Pancreas (tissue), 10 donors: Measurements from ENCODE around the gene HERPUD2. TPM values are rescaled to one million over a fixed set of nuclear protein-coding genes. Genes with fewer than 3 reads are reported as not detected.

ENCODE experiments used
- ATAC-seq, 4 donors: fragments of 200-7000 bp; cut with Tn5 transposase; one replicate each; pipeline versions ENCODE4 v1.8.0 to v1.9.1; 2020; ENCODE audit warnings: mild to moderate bottlenecking in 4 of 4, moderate library complexity in 4 of 4
- DNase-seq, 6 donors: peaks; one replicate each; pipeline ENCODE4 v3.0.0-alpha.2; 2020
- FAIRE-seq: peaks from 2 replicates; lab custom pipeline; 2012; peaks lifted over from hg19 to GRCh38; lab: Jason Lieb, UNC
- H3K27ac ChIP-seq, 4 donors: fragments of 200-600 bp; sonication (generic); 1 replicate in 3 of 4; 2 replicates in 1 of 4; pipeline versions ENCODE4 v1.5.0 to v1.8.0; 2020
- H3K27me3 ChIP-seq, 4 donors: fragments of 200-600 bp; one replicate each; pipeline ENCODE4 v1.8.0; 2021
- H3K36me3 ChIP-seq, 3 donors: fragments of 200-600 bp; sonication (generic) in 1 of 3; one replicate each; pipeline versions ENCODE4 v1.5.0 to v1.8.0; 2020 to 2021
- H3K4me1 ChIP-seq, 3 donors: fragments of 200-600 bp; one replicate each; pipeline ENCODE4 v1.8.0; 2021
- H3K4me3 ChIP-seq, 4 donors: fragments of 200-600 bp; sonication (generic) in 2 of 4; one replicate each; pipeline versions ENCODE4 v1.5.0 to v1.8.0; 2020 to 2021
- H3K9me3 ChIP-seq, 4 donors: fragments of 200-600 bp; one replicate each; pipeline ENCODE4 v1.8.0; 2021
- CTCF ChIP-seq, 4 donors: fragments of 200-600 bp; sonication (generic) in 3 of 4; IDR thresholded peaks; one replicate each; pipeline versions ENCODE4 v1.5.0 to v1.8.0; 2021; ENCODE audit warnings: antibody characterized with exemption in 4 of 4
- WGBS, 2 donors: extraction: QIAGEN DNeasy Blood & Tissue Kit; methylation state at CpG; one replicate each; pipeline ENCODE4 v1.1.7; 2013; 5-methylcytosine and 5-hydroxymethylcytosine counted together
- intact Hi-C, 3 donors: fragments of 100-400 bp; cut with DNase I; formaldehyde crosslinking; loops; one replicate each; pipeline versions ENCODE4 v1.11.1 to v1.14.2; 2022
- polyA plus RNA-seq, 2 donors: library from polyadenylated mRNA; stranded (reverse); fragments of 200-250 nt; gene quantifications; one replicate each; pipeline ENCODE4 v1.2.3, GENCODE V29; 2013
- total RNA-seq, 6 donors: library from RNA; stranded (reverse); fragmentation: NEBNext Ultra II Directional in 4 of 6; extraction: Animal tissue kit (Norgen Biotek cat#: 25700) in 4 of 6; gene quantifications; one replicate each; pipeline versions ENCODE4 v1.2.1 to v1.2.4, GENCODE V29; 2021 to 2023
- donor health status: healthy with polysubstance abuse.
- donor health status: DM: no; HTN: no; CAD: no; lungs with moderate emphysema.
- donor health status: DM: no; HTN: no; CAD: no.
- donor health status: control.
- donor health status: control.
- donor health status: Bipolar disorder and iron deficiency.
- donor health status: DM: yes; HTN: yes; CAD: no.
- donor health status: DM: no; HTN: no; CAD: no.
- donor health status: DM: no; HTN: no; CAD: no.
- donor health status: DM: yes; HTN: yes; CAD: no.

Gene HERPUD2
- total RNA-seq (10 to 100 TPM; 14.4 to 21.6 (median 17.7) TPM), polyA plus RNA-seq (10 to 100 TPM in 1 of 2 donors, 1 to 10 TPM in 1; 9.6 to 12.1 TPM)

GRCh38 chr7:35694784-35695472 is at the start of gene HERPUD2:
TSS of gene HERPUD2 (minus strand) at chr7:35695135. CDS start at chr7:35694330, 805 bp downstream.
- H3K27ac ChIP-seq = peak within 1 kb of the TSS; percentile 93 to 97 (median 96)
- H3K36me3 ChIP-seq = no peaks in the 10 kb centered on the region
- no peak for TF ChIP-seq CTCF (IDR thresholded peaks at IDR 0.05)
- no peaks in the 10 kb centered on the region for H3K27me3 ChIP-seq
- FAIRE-seq (no peak), ATAC-seq (peak; percentile 94 to 97 (median 95)), DNase-seq (peak; percentile 94 to 97 (median 96))
- WGBS, 2 donors = 0% methylated on average over 47 to 68 of the region's 68 CpGs
- H3K4me1 ChIP-seq = peaks cover 9 to 24% (median 11%) of the 10 kb centered on the region in 3 donors
- H3K4me3 ChIP-seq = peak within 1 kb of the TSS; percentile 95 to 99 (median 97)
- intact Hi-C loops = no loop called here
- H3K9me3 ChIP-seq = no peaks in the 10 kb centered on the region

GRCh38 chr7:35738889-35739288 is 44.0 kb upstream of the HERPUD2 start:
- TF ChIP-seq CTCF (IDR thresholded peaks at IDR 0.05) = no peak
- FAIRE-seq = no peak
- no peaks in the 10 kb centered on the region for H3K36me3 ChIP-seq
- DNase-seq = no peak
- intact Hi-C loops = no loop called here
- H3K27ac ChIP-seq = no peak overlapping the region
- H3K4me1 ChIP-seq = no peaks in the 10 kb centered on the region
- H3K4me3 ChIP-seq = no peak overlapping the region
- H3K9me3 ChIP-seq = no peaks in the 10 kb centered on the region
- H3K27me3 ChIP-seq = no peaks in the 10 kb centered on the region
- no peak for ATAC-seq
- WGBS, 2 donors = 79 to 86% methylated on average over 3 of the region's 3 CpGs

- no peaks in the 10 kb centered on the region for H3K9me3 ChIP-seq
- no peaks in the 10 kb centered on the region for H3K27me3 ChIP-seq
- no peak overlapping the region for H3K4me3 ChIP-seq
- H3K4me1 ChIP-seq = no peaks in the 10 kb centered on the region
- DNase-seq (no peak), ATAC-seq (no peak), FAIRE-seq (no peak)
- no peaks in the 10 kb centered on the region for H3K36me3 ChIP-seq
- intact Hi-C loops = no loop called here
- no peak for TF ChIP-seq CTCF (IDR thresholded peaks at IDR 0.05)
- no peak overlapping the region for H3K27ac ChIP-seq
- 97% methylated on average over 1 of the region's 1 CpG for WGBS, 2 donors
Observed at GRCh38 chr7:35736725-35737124, 41.8 kb upstream of the HERPUD2 start.

- intact Hi-C loops = no loop called here
- WGBS, 2 donors = 73 to 80% methylated on average over 3 of the region's 3 CpGs
- FAIRE-seq (no peak), DNase-seq (no peak), ATAC-seq (no peak)
- H3K27ac ChIP-seq = no peak overlapping the region
- no peaks in the 10 kb centered on the region for H3K4me1 ChIP-seq
- H3K4me3 ChIP-seq = no peak overlapping the region
- no peaks in the 10 kb centered on the region for H3K27me3 ChIP-seq
- H3K36me3 ChIP-seq = no peaks in the 10 kb centered on the region
- TF ChIP-seq CTCF (IDR thresholded peaks at IDR 0.05) = no peak
- H3K9me3 ChIP-seq = no peaks in the 10 kb centered on the region
Observed at GRCh38 chr7:35735396-35735795, 40.5 kb upstream of the HERPUD2 start.

GRCh38 chr7:35734001-35734483 is 39.1 kb upstream of the HERPUD2 start:
- Histone ChIP-seq H3K36me3 (no peaks in the 10 kb centered on the region), H3K27me3 (no peaks in the 10 kb centered on the region), H3K4me3 (no peak overlapping the region), H3K9me3 (no peaks in the 10 kb centered on the region), H3K4me1 (no peaks in the 10 kb centered on the region), H3K27ac (no peak overlapping the region)
- no peak for TF ChIP-seq CTCF (IDR thresholded peaks at IDR 0.05)
- 73 to 76% methylated on average over 5 of the region's 5 CpGs for WGBS, 2 donors
- no peak for FAIRE-seq
- DNase-seq = no peak
- intact Hi-C loops = no loop called here
- no peak for ATAC-seq
